NB4 (cell line): ENCODE measurements around the gene VTCN1.
"Not testable (repeated sequence)": the region's sequence is repeated elsewhere in the genome, so short reads cannot be mapped to it uniquely, and the experiment has no call there.

ENCODE experiments used
- POLR2A ChIP-seq: IDR thresholded peaks from 2 replicates; pipeline ENCODE4 v1.6.1; 2011; ENCODE audit warnings: mild to moderate bottlenecking; ENCODE audit not compliant: insufficient read length; ENCODE audit errors: extremely low read depth
- TF ChIP-seq, protein P1 (sequence below): IDR thresholded peaks from one replicate; pipeline ENCODE4 v1.5.1; 2012; ENCODE audit warnings: low read depth, low read length

GRCh38 chr1:117258075-117258474 lies 47.3 kb upstream of the VTCN1 start:
- TF ChIP-seq POLR2A = not testable (repeated sequence)
- TF ChIP-seq, protein P1, sequence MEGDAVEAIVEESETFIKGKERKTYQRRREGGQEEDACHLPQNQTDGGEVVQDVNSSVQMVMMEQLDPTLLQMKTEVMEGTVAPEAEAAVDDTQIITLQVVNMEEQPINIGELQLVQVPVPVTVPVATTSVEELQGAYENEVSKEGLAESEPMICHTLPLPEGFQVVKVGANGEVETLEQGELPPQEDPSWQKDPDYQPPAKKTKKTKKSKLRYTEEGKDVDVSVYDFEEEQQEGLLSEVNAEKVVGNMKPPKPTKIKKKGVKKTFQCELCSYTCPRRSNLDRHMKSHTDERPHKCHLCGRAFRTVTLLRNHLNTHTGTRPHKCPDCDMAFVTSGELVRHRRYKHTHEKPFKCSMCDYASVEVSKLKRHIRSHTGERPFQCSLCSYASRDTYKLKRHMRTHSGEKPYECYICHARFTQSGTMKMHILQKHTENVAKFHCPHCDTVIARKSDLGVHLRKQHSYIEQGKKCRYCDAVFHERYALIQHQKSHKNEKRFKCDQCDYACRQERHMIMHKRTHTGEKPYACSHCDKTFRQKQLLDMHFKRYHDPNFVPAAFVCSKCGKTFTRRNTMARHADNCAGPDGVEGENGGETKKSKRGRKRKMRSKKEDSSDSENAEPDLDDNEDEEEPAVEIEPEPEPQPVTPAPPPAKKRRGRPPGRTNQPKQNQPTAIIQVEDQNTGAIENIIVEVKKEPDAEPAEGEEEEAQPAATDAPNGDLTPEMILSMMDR = not testable (repeated sequence)
